Epithelial cell of prostate (primary cell): ENCODE data around the gene KCNJ11.

ENCODE experiments used
- DNase-seq: peaks from one replicate; pipeline ENCODE4 v3.0.0-alpha.2; 2011; ENCODE audit warnings: low read depth, low spot score
- H3K27ac ChIP-seq: fragments of 450-650 bp; 2 replicates; pipeline ENCODE4 v1.5.1; 2017; ENCODE audit warnings: mild to moderate bottlenecking

The KCNJ11 gene

GRCh38 chr11:17393472-17393871 lies 5.0 kb upstream of the KCNJ11 start:
- no peak overlapping the region for H3K27ac ChIP-seq
- DNase-seq = no peak

DNA sequence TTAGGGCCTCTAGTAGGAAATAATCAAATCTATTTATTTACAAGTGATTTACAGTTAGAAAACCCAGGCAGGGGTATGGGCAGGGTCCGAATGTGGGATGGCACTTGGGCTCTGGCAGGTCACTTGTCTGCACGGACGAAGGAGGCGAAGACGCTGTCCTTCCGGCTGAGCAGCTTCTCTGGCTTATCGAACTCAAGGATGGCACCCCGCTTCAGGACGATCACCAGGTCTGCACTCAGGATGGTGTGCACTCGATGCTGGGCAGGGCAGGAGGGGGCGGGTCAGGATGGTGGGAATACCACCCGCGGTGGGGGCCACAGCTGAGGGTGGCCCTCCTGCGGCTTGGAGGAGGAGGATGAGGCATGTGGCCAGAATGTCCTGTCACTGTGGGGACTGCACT lies 4.4 kb upstream of the KCNJ11 start:
- H3K27ac ChIP-seq = no peak overlapping the region
- no peak for DNase-seq

GRCh38 chr11:17391493-17392355 lies 3.3 kb upstream of the KCNJ11 start:
- no peak for DNase-seq
- H3K27ac ChIP-seq = no peak overlapping the region

- DNase-seq = no peak
These were observed 1.6 kb upstream of the KCNJ11 start for GRCh38 chr11:17389957-17390649.

DNA sequence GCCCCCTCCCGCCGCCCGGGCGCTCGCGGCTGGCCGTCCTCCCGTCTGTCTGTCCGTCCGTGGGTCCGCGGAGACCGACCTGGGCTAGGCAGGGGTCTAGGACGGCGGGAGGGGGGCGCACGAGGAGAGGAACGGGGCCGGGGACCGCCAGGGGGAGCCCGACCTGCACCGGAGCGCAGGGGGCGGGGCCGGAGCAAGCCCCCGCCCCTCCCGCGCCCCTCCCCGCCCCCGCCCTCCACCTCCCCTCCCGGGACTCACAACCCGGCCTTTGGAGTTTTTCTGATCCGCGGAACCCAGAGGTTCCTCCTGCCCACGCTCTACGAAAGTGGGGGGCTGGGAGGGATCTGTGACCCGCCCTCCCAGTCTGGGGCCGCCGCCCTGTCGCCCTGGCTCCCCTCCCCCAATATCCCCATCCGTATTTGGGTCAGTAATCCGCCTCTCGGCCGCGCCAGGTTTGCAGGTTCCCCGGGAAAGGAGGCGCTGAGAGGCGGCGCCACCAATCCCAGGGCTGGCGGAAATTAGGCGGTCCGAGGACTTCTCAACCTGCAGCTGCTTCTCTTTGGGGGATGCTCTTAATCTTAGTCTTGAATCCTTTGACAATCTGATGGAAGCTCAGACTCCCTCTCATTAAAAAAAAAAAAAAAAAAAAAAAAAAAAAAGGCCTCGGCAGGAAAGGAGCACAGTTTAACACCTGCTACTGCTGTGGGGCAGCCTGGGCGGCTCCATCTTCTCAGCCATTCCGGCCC lies 925 bp upstream of the KCNJ11 start:
- no peak overlapping the region for H3K27ac ChIP-seq
- DNase-seq = no peak

More at GRCh38 chr11:17389957-17390649, 1.6 kb upstream of the KCNJ11 start:
- H3K27ac ChIP-seq = no peak overlapping the region

DNA sequence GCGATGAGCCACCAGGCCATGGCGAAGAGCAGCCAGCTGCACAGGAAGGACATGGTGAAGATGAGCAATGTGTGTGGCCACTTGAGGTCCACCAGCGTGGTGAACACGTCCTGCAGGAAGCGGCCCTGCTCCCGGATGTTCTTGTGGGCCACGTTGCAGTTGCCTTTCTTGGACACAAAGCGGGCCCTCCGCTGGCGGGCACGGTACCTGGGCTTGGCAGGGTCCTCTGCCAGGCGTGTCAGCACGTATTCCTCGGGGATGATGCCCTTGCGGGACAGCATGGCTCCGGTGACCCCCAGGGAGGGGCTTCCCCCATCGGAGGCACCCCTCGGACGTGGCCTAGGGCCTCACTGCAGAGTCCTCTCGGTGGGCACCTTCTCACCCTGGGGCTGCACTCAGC lies 648 bp downstream of the KCNJ11 start:
- no peak overlapping the region for H3K27ac ChIP-seq
- DNase-seq = no peak

DNA sequence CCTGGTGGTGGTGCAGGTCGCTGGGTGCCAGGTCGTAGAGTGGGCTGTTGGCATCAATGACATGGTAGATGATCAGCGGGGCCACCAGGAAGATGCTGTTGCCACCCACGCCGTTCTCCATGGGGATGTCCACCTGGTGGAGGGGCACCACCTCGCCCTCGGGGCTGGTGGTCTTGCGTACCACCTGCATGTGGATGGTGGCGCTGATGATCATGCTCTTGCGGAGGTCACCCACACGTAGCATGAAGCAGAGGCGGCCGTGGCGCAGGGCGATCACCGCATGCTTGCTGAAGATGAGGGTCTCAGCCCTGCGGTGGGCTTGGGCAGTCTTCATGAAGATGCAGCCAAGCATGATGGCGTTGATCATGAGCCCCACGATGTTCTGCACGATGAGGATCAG lies 1.2 kb downstream of the KCNJ11 start:
- H3K27ac ChIP-seq = no peak overlapping the region
- no peak for DNase-seq

- no peak overlapping the region for H3K27ac ChIP-seq
- DNase-seq = no peak
These were observed 2.0 kb downstream of the KCNJ11 start for GRCh38 chr11:17386331-17387084.

DNA sequence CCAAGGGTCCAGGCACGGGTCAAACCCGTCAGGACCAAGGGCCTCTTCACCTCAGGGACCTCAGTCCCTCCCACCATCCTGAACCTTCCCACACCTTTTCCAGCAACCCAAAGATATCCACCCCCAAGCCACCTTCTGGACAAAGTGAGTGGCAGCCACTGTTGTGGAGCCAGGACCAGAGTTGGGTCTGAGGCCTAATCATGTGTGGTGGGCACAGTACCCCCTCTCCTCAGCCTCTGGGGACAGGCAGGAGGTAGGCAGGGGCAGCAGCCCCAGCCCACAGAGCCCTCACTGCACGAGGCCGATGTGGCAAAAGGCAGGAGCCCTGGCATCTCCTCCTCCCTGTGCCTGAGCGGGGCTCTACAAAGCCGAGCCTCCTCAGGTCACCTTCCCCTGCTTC lies 2.5 kb downstream of the KCNJ11 start:
- H3K27ac ChIP-seq = no peak overlapping the region
- no peak for DNase-seq

DNA sequence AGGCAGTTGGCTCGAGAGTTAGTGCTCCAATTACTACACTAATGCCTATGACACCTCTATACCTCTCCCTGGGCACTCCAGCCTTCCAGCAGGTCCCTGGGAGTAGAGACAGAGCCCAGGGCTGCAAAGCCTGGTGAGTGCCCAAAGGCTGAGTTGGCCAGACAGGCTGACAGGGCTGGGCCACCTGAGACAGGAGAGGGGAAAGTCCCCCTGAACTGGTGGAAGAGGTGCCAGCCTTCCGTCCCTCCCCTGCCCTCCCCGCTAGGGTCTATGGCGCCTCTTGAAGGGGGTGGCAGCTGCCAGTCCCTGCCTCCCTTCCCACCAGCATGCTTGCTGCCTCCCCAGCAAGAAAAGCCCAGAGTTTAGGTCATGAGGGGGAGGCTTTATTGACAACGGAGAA lies 3.0 kb downstream of the KCNJ11 start:
- no peak for DNase-seq
- no peak overlapping the region for H3K27ac ChIP-seq

GRCh38 chr11:17384002-17384511 lies 4.4 kb downstream of the KCNJ11 start:
- DNase-seq = no peak
- H3K27ac ChIP-seq = no peak overlapping the region

GRCh38 chr11:17383461-17383860 lies 5.0 kb downstream of the KCNJ11 start:
- no peak overlapping the region for H3K27ac ChIP-seq
- no peak for DNase-seq

GRCh38 chr11:17382046-17382728 lies 6.3 kb downstream of the KCNJ11 start:
- no peak overlapping the region for H3K27ac ChIP-seq
- DNase-seq = no peak

DNA sequence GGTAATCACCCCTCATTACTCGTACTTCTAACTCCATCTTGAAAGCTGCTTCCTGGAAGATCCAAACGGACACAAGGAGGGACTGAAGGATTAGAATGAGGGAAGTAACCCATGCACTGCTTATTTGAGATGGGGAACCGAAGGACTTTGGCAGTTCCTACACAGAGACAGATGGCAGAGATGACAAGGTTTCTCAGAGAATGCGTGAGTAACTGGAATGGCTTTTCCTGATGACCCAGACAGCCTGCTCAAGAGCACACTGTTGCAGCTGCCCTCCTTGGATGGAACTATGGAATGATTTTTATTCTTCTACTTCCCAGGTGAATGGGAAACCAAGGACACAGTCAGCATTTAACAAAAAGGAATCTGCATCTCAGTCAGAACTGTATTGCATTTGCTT lies 7.3 kb downstream of the KCNJ11 start:
- H3K27ac ChIP-seq = no peak overlapping the region
- DNase-seq = no peak

DNA sequence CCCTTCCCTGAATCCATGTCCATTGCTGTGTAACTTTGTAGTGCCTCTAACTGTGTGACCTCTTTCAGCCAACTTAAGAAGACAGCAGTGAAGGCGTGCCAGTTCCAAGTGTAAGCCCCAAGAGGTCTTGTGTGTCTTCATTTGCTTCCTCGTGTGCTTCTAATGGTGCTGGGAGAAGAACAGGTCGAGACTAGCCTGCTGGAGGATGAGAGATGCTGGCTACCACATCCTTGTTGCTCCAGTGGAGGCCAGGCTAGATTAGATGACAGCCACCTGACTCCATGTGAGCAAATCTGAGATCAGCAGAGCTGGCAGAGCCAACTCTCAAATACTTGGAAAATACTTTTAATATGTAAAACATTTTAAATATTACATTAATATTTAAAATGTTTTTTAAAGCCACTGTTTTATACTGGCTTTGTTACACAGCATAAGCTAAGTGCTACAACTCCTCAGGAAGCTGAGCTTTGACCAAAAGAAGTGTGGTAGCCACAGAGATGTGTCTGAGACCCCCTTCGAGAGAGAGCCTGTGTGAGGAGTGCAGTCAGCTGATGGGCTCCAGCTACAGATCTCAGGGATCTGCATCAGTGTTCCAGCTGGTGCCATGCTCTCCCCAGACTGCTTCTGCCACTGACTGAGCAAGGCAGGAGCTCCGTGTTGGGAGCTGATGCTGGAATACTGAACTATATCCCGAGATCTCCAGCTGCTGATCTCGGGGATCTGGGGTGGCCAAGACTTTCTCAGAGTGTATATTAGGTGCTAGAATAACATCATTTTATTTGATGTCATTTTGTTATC lies 8.9 kb downstream of the KCNJ11 start:
- peak; percentile 33 for DNase-seq
- peak overlapping the region; percentile 45 for H3K27ac ChIP-seq

DNA sequence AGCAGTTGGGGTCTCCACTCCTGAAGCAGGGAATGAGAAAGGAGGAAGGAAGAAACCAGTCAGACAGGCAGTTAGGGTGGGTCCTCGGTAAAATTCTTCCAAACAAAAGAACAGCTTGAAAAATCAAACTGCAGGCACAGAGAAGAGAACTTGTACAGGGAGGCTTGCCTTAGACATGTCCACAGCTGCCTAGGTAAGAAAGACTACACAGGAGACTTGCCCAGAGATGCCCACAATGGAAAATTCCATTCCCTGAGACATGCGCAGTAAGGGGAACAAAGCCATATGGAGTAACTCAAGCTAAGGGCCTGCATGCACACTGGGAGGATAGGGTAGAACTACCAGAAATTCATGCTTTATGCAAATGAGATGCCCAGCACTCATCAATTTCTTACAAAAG lies 9.8 kb downstream of the KCNJ11 start:
- H3K27ac ChIP-seq = peak overlapping the region; percentile 45
- peak; percentile 37 for DNase-seq

GRCh38 chr11:17376493-17376892 lies 12.0 kb downstream of the KCNJ11 start:
- H3K27ac ChIP-seq = no peak overlapping the region
- DNase-seq = no peak

DNA sequence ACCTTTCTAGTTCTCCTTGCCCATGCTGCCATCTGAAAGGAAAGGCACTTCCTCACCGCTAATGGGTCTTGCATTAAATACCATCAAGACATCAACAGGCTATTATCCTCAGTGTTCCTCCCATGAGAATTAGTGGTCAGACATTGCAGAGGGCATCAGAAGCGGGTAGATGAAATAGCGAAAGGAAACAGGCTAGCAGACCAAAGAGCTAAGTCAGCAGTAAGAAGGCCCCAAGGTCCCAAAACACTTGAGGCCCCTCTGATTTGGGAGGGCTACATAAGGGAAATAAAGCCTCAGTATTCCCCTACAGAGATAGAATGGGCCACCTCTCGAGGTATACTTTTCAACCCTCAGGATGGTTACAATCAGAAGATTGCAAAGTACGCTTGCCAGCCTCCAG lies 12.9 kb downstream of the KCNJ11 start:
- no peak overlapping the region for H3K27ac ChIP-seq

GRCh38 chr11:17371614-17372013 lies 16.8 kb downstream of the KCNJ11 start:
- no peak for DNase-seq
- H3K27ac ChIP-seq = no peak overlapping the region

More for the DNA sequence above, 12.9 kb downstream of the KCNJ11 start:
- DNase-seq = no peak
